HepG2 (cell line): ENCODE data around the gene PDSS2. TPM values are rescaled to one million over a fixed set of nuclear protein-coding genes. Genes with fewer than 3 reads are reported as not detected.
A peak's percentile ranks its signal among the peaks of the same experiment; 100 is the strongest.
"Not testable (repeated sequence)": the region's sequence is repeated elsewhere in the genome, so short reads cannot be mapped to it uniquely, and the experiment has no call there.

Experiments
- ATAC-seq: fragments of 200-7000 bp; cut with Tn5 transposase; 3 replicates; pipeline ENCODE4 v1.9.1; 2020; ENCODE audit warnings: mild to moderate bottlenecking, moderate library complexity
- BruUV-seq: library from RNA; stranded (reverse); fragments of 400-500 nt; replicated peaks from 2 replicates; lab custom pipeline; 2021; lab: Mats Ljungman, UMichigan
- CTCF ChIA-PET: fragments of 300-600 bp; formaldehyde crosslinking; extraction: SDS; loops from one replicate; lab custom pipeline; 2021; ENCODE audit warnings: low total read pairs, inconsistent platforms, low intra/inter-chr PET ratio; lab: Yijun Ruan, JAX
- POLR2A ChIA-PET: fragments of 350-600 bp; sonication (Branson Sonifier 250); formaldehyde crosslinking; loops from one replicate; lab custom pipeline; 2020; ENCODE audit warnings: antibody characterized with exemption, inconsistent platforms; lab: Yijun Ruan, JAX
- DNase-seq: peaks from one replicate; pipeline ENCODE4 v3.0.0-alpha.2; 2015; ENCODE audit warnings: low spot score
- FAIRE-seq: peaks from 3 replicates; lab custom pipeline; 2011; peaks lifted over from hg19 to GRCh38; lab: Jason Lieb, UNC
- H2AFZ ChIP-seq: one replicate; pipeline ENCODE4 v1.6.1; 2011; ENCODE audit warnings: low read length, inconsistent platforms
- H3K27ac ChIP-seq: fragments of 300-600 bp; 3 replicates; pipeline ENCODE4 v1.8.0; 2011; ENCODE audit warnings: mixed run types, mild to moderate bottlenecking, mixed read lengths, low read length, inconsistent platforms; ENCODE audit not compliant: insufficient read depth; ENCODE audit errors: extremely low read length
- H3K27me3 ChIP-seq, 2 experiments: fragments of 200-600 bp in 1 of 2; 2 replicates in 1 of 2; 3 replicates in 1 of 2; pipeline versions ENCODE4 v1.6.0 to v1.8.0; 2011; ENCODE audit warnings: low read length in 2 of 2, mild to moderate bottlenecking in 2 of 2, moderate library complexity in 2 of 2, inconsistent platforms in 1 of 2; ENCODE audit not compliant: insufficient read depth in 2 of 2, control insufficient read depth in 1 of 2
- H3K36me3 ChIP-seq, 2 experiments: fragments of 200-600 bp in 1 of 2; replicated peaks in 1 of 2; 2 replicates in 1 of 2; 3 replicates in 1 of 2; pipeline versions ENCODE4 v1.5.1 to v1.8.0; 2011; ENCODE audit warnings: low read length in 2 of 2, inconsistent platforms in 1 of 2; ENCODE audit not compliant: insufficient read depth in 2 of 2, control insufficient read depth in 1 of 2
- H3K4me1 ChIP-seq: 2 replicates; pipeline ENCODE4 v1.5.1; 2012; ENCODE audit warnings: low read length, inconsistent platforms; ENCODE audit not compliant: insufficient read depth
- H3K4me2 ChIP-seq: 2 replicates; pipeline ENCODE4 v1.6.0; 2011; ENCODE audit warnings: low read depth, low read length, inconsistent platforms
- H3K4me3 ChIP-seq, 3 experiments: fragments of 200-600 bp in 1 of 3; sonication (generic), shearing (Covaris generic) in 1 of 3; replicated peaks in 1 of 3; 2 replicates each; pipeline ENCODE4 v1.5.1; 2011 to 2016; ENCODE audit warnings: low read length in 3 of 3, inconsistent platforms in 2 of 3, low read depth in 2 of 3, mild to moderate bottlenecking in 2 of 3, control low read depth in 1 of 3, mixed read lengths in 1 of 3; ENCODE audit not compliant: insufficient read depth in 1 of 3
- H3K79me2 ChIP-seq: one replicate; pipeline ENCODE4 v1.6.1; 2011; ENCODE audit warnings: low read length, inconsistent platforms; ENCODE audit not compliant: insufficient read depth
- H3K9ac ChIP-seq: 2 replicates; pipeline ENCODE4 v1.6.0; 2011; ENCODE audit warnings: mild to moderate bottlenecking, low read depth, low read length, inconsistent platforms; ENCODE audit not compliant: insufficient read depth
- H3K9me3 ChIP-seq: 2 replicates; pipeline ENCODE4 v1.5.1; 2012; ENCODE audit warnings: mild to moderate bottlenecking, low read length
- H4K20me1 ChIP-seq: 2 replicates; pipeline ENCODE4 v1.6.0; 2011; ENCODE audit warnings: inconsistent platforms, mild to moderate bottlenecking, low read length, moderate library complexity; ENCODE audit not compliant: insufficient read depth
- FOXP1 ChIP-seq, 2 experiments: fragments of 450-650 bp in 1 of 2; IDR thresholded peaks; 2 replicates each; pipeline ENCODE4 v1.6.1; 2017 to 2018; ENCODE audit warnings: antibody characterized with exemption in 1 of 2
- ZBTB14 ChIP-seq: sonication (generic); formaldehyde crosslinking; IDR thresholded peaks from 2 replicates; pipeline ENCODE4 v1.4.0; 2020; ENCODE audit warnings: missing genetic modification reagents
- ZKSCAN5 ChIP-seq: sonication (generic); formaldehyde crosslinking; IDR thresholded peaks from 2 replicates; pipeline ENCODE4 v1.5.1; 2020; ENCODE audit warnings: mild to moderate bottlenecking, missing genetic modification reagents
- ZNF460 ChIP-seq: sonication (generic); formaldehyde crosslinking; IDR thresholded peaks from 2 replicates; pipeline ENCODE4 v1.5.1; 2020; ENCODE audit warnings: missing genetic modification reagents, mild to moderate bottlenecking, borderline replicate concordance
- WGBS: methylation state at CpG from one replicate; pipeline ENCODE4 v1.1.6; 2017; ENCODE audit warnings: low lambda C conversion rate; 5-methylcytosine and 5-hydroxymethylcytosine counted together
- in situ Hi-C: cut with HindIII; loops from 2 replicates; pipeline ENCODE4 v1.10.0; 2017; ENCODE audit warnings: low pct_unique_long_range_greater_than_20kb; ENCODE audit not compliant: extremely low pct_ligation_motif_present
- intact Hi-C: fragments of 100-400 bp; cut with micrococcal nuclease; formaldehyde crosslinking; loops from one replicate; pipeline ENCODE4 v1.10.0; 2022; ENCODE audit not compliant: unreplicated experiment
- polyA plus RNA-seq, 8 experiments: library from polyadenylated mRNA; depleted of rRNA in 3 of 8; stranded (reverse) in 7 of 8; unstranded in 1 of 8; fragments of >200 nt; fragmentation: Illumina TruSeq in 4 of 8; extraction: Trizol in 4 of 8; gene quantifications; 2 replicates each; pipeline versions ENCODE4 v1.2.1 to v1.2.3, GENCODE V29; 2011 to 2016; ENCODE audit warnings: low read depth in 4 of 8, missing spikeins in 1 of 8, mixed read lengths in 1 of 8; ENCODE audit not compliant: insufficient read depth in 1 of 8
- total RNA-seq, 5 experiments: library from RNA; depleted of rRNA; stranded (reverse); fragments of >200 nt; fragmentation: Illumina TruSeq; extraction: Trizol; gene quantifications; 2 replicates each; pipeline ENCODE4 v1.2.3, GENCODE V29; 2016; ENCODE audit warnings: low read depth in 1 of 5

Gene PDSS2
- total and polyA plus RNA-seq, 2 of the 13 experiments (the other 11 are each of a cell fraction or from before 2014, with no cell fraction given): 16.2 to 17.0 TPM

GRCh38 chr6:107198631-107199416 is 260.5 kb downstream of the PDSS2 start:
- Histone ChIP-seq H3K4me2 (no peak overlapping the region), H3K4me1 (no peaks in the 10 kb centered on the region), H3K4me3 (no peak overlapping the region), H4K20me1 (no peaks in the 10 kb centered on the region), H3K27ac (no peak overlapping the region), H3K9me3 (no peaks in the 10 kb centered on the region), H2AFZ (no peak overlapping the region), H3K27me3 (no peaks in the 10 kb centered on the region), H3K36me3 (no peaks in the 10 kb centered on the region), H3K9ac (no peak overlapping the region), H3K79me2 (no peaks in the 10 kb centered on the region)
- DNase-seq (no peak), FAIRE-seq (no peak), ATAC-seq (no peak)
- WGBS: 98% methylated on average over 7 of the region's 7 CpGs
- in situ Hi-C loops: no loop called here
- TF ChIP-seq ZNF460 (CRISPR knock-in tag) (peak; percentile 82), FOXP1 (IDR thresholded peaks at IDR 0.05) (peak; percentile 94), FOXP1 (CRISPR knock-in tag; IDR thresholded peaks at IDR 0.05) (no peak), ZBTB14 (CRISPR knock-in tag) (no peak)
- CTCF ChIA-PET: no interaction called here
- intact Hi-C loops: no loop called here
- POLR2A ChIA-PET: no interaction called here
- no TSS peak for BruUV-seq

GRCh38 chr6:107196152-107196551 is 263.2 kb downstream of the PDSS2 start:
- POLR2A ChIA-PET: no interaction called here
- DNase-seq: peak; percentile 5
- Histone ChIP-seq H3K27me3 (no peaks in the 10 kb centered on the region), H3K36me3 (0 out of 5 replicates have a peak, but pooled peaks cover 0 to 6% of the 10 kb centered on the region in 2 experiments), H2AFZ (no peak overlapping the region), H3K4me2 (no peak overlapping the region)
- intact Hi-C loops: no loop called here
- TF ChIP-seq ZKSCAN5 (CRISPR knock-in tag): no peak
- TF ChIP-seq, all 625 proteins: peak for 0
- Histone ChIP-seq H3K4me3 (no peak overlapping the region), H3K9ac (no peak overlapping the region), H3K9me3 (no peaks in the 10 kb centered on the region), H4K20me1 (no peaks in the 10 kb centered on the region), H3K27ac (no peak overlapping the region), H3K4me1 (peaks cover 9% of the 10 kb centered on the region; the same call in 1 of the 2 replicates), H3K79me2 (no peaks in the 10 kb centered on the region)
- FAIRE-seq (no peak), ATAC-seq (no peak)
- BruUV-seq: no TSS peak
- in situ Hi-C loops: no loop called here
- CTCF ChIA-PET: no interaction called here
- WGBS: 94% methylated on average over 3 of the region's 3 CpGs

- H3K4me3 ChIP-seq, H3K79me2 ChIP-seq, H2AFZ ChIP-seq, H4K20me1 ChIP-seq, H3K27ac ChIP-seq, H3K9ac ChIP-seq, DNase-seq, H3K4me1 ChIP-seq, ATAC-seq, BruUV-seq, H3K9me3 ChIP-seq, in situ Hi-C loops, POLR2A ChIA-PET, H3K36me3 ChIP-seq, FAIRE-seq, CTCF ChIA-PET, intact Hi-C loops, H3K27me3 ChIP-seq, H3K4me2 ChIP-seq: not testable (repeated sequence)
- WGBS: 91% methylated on average over 8 of the region's 8 CpGs
Measured at GRCh38 chr6:107194723-107195122, 264.6 kb downstream of the PDSS2 start.
